ENCODE results near the gene POLR2H.

POLR2H gene

GRCh38 chr3:184335661-184336546, 25.6 kb upstream of the POLR2H start:
- DNase-seq = peak in 50 of 51 donors; percentile 48 to 93 (median 82)

- peak in 28 of 51 donors; percentile 4 to 81 (median 54) for DNase-seq
Observed at GRCh38 chr3:184336547-184337398, 24.7 kb upstream of the POLR2H start.

- peak in 33 of 51 donors; percentile 23 to 80 (median 56) for DNase-seq
Observed at GRCh38 chr3:184337399-184337714, 24.2 kb upstream of the POLR2H start, which contains the start of gene FAM131A. Gene FAM131A, plus strand, starts transcription at chr3:184337600. Its CDS starts 31 bp downstream, at chr3:184337631.

- DNase-seq = no peak
Observed at GRCh38 chr3:184337981-184338380, 23.5 kb upstream of the POLR2H start.

GRCh38 chr3:184338511-184338945, 23.0 kb upstream of the POLR2H start:
- DNase-seq = peak; percentile 20 to 91 (median 82)

- peak in 2 of 51 donors; percentile 52 to 59 for DNase-seq
Observed at GRCh38 chr3:184339001-184339400, 22.5 kb upstream of the POLR2H start.

GRCh38 chr3:184339451-184340135, 21.9 kb upstream of the POLR2H start:
- DNase-seq = peak in 1 of 51 donors; percentile 12

- no peak for DNase-seq
Observed at GRCh38 chr3:184341925-184342324, 19.6 kb upstream of the POLR2H start.

GRCh38 chr3:184343200-184343876, 18.2 kb upstream of the POLR2H start:
- no peak for DNase-seq

GRCh38 chr3:184344579-184345316, 16.8 kb upstream of the POLR2H start:
- DNase-seq = peak in 6 of 51 donors; percentile 20 to 44 (median 30)

GRCh38 chr3:184345317-184346144, 16.0 kb upstream of the POLR2H start:
- DNase-seq = peak; percentile 16 to 94 (median 81)

GRCh38 chr3:184346480-184347190, 14.9 kb upstream of the POLR2H start:
- no peak for DNase-seq

- no peak for DNase-seq
Observed at GRCh38 chr3:184347321-184348056, 14.0 kb upstream of the POLR2H start.

- DNase-seq = no peak
Observed at GRCh38 chr3:184348057-184348382, 13.5 kb upstream of the POLR2H start.

- peak in 16 of 51 donors; percentile 8 to 53 (median 29) for DNase-seq
Observed at GRCh38 chr3:184349563-184350470, 11.7 kb upstream of the POLR2H start.

GRCh38 chr3:184350618-184351017, 10.9 kb upstream of the POLR2H start:
- no peak for DNase-seq
